Stimulated activated memory B cell treated with anti-CD40 and anti-IgM and Interleukin-4, amounts not matched to agents 10 μg/mL and 1 μg/mL and 100 μg/mL, for 72 hours (primary cell): ENCODE measurements around the gene BUB1B.

Source experiments
- ATAC-seq: fragments of 150-1000 bp; cut with Tn5 transposase; 2 replicates; pipeline ENCODE4 v1.10.0; 2021
- H3K27ac Mint-ChIP-seq: one replicate; pipeline ENCODE4 v1.8.0; 2022; ENCODE audit warnings: mild to moderate bottlenecking, mixed read lengths
- H3K27me3 Mint-ChIP-seq: one replicate; pipeline ENCODE4 v1.8.0; 2022; ENCODE audit warnings: mixed read lengths
- H3K36me3 Mint-ChIP-seq: one replicate; pipeline ENCODE4 v1.8.0; 2022; ENCODE audit warnings: mixed read lengths
- H3K4me1 Mint-ChIP-seq: one replicate; pipeline ENCODE4 v1.8.0; 2022; ENCODE audit warnings: mixed read lengths
- H3K4me3 Mint-ChIP-seq: one replicate; pipeline ENCODE4 v1.8.0; 2022; ENCODE audit warnings: mild to moderate bottlenecking, moderate library complexity, mixed read lengths
- H3K9me3 Mint-ChIP-seq: one replicate; pipeline ENCODE4 v1.8.0; 2022; ENCODE audit warnings: mixed read lengths

The BUB1B gene

GRCh38 chr15:40204100-40204499, 43.2 kb downstream of the BUB1B start:
- H3K4me1 Mint-ChIP-seq = no peaks in the 10 kb centered on the region
- H3K9me3 Mint-ChIP-seq = no peaks in the 10 kb centered on the region
- H3K27me3 Mint-ChIP-seq = no peaks in the 10 kb centered on the region
- H3K4me3 Mint-ChIP-seq = no peak overlapping the region
- no peaks in the 10 kb centered on the region for H3K36me3 Mint-ChIP-seq
- no peak overlapping the region for H3K27ac Mint-ChIP-seq
- ATAC-seq = no peak

- H3K4me1 Mint-ChIP-seq = no peaks in the 10 kb centered on the region
- no peak overlapping the region for H3K4me3 Mint-ChIP-seq
- H3K27me3 Mint-ChIP-seq = no peaks in the 10 kb centered on the region
- H3K9me3 Mint-ChIP-seq = no peaks in the 10 kb centered on the region
- H3K36me3 Mint-ChIP-seq = no peaks in the 10 kb centered on the region
- H3K27ac Mint-ChIP-seq = no peak overlapping the region
- ATAC-seq = peak; percentile 87
Measured at GRCh38 chr15:40217166-40217824, 56.4 kb downstream of the BUB1B start.

DNA sequence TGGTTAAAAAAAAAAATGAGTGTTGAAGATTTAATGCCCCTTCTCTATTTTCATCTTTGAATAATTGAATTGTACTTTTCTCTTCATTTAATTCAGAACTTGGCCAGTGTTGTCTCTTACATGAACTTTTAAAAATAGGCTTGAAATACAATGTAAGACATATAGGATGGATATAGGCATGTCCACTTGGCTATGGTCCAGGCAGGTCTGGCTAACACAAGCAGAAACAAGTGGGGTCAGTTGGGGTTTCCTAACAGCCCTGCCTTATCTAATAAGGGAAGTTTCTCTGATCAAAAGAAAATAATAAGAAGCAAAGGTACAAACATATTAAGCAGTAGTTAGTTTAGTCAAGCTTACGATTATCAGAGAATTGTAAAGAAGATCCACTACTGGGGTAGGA, 58.9 kb downstream of the BUB1B start:
- H3K27ac Mint-ChIP-seq = no peak overlapping the region
- no peak for ATAC-seq
- no peak overlapping the region for H3K4me3 Mint-ChIP-seq
- H3K36me3 Mint-ChIP-seq = no peaks in the 10 kb centered on the region
- H3K4me1 Mint-ChIP-seq = no peaks in the 10 kb centered on the region
- H3K27me3 Mint-ChIP-seq = no peaks in the 10 kb centered on the region
- no peaks in the 10 kb centered on the region for H3K9me3 Mint-ChIP-seq

- ATAC-seq = no peak
Measured at GRCh38 chr15:40222131-40222530, 61.3 kb downstream of the BUB1B start.

GRCh38 chr15:40226736-40227135, 65.9 kb downstream of the BUB1B start:
- ATAC-seq = no peak
- no peak overlapping the region for H3K4me3 Mint-ChIP-seq
- no peaks in the 10 kb centered on the region for H3K36me3 Mint-ChIP-seq
- H3K9me3 Mint-ChIP-seq = no peaks in the 10 kb centered on the region
- H3K27me3 Mint-ChIP-seq = no peaks in the 10 kb centered on the region
- no peaks in the 10 kb centered on the region for H3K4me1 Mint-ChIP-seq
- H3K27ac Mint-ChIP-seq = no peak overlapping the region

More at GRCh38 chr15:40222131-40222530, 61.3 kb downstream of the BUB1B start:
- Mint-ChIP-seq H3K36me3 (no peaks in the 10 kb centered on the region), H3K4me3 (no peak overlapping the region), H3K4me1 (no peaks in the 10 kb centered on the region), H3K9me3 (no peaks in the 10 kb centered on the region), H3K27ac (no peak overlapping the region), H3K27me3 (no peaks in the 10 kb centered on the region)

GRCh38 chr15:40229316-40229715, 68.4 kb downstream of the BUB1B start:
- Mint-ChIP-seq H3K4me1 (no peaks in the 10 kb centered on the region), H3K36me3 (no peaks in the 10 kb centered on the region), H3K27me3 (no peaks in the 10 kb centered on the region), H3K9me3 (no peaks in the 10 kb centered on the region), H3K4me3 (no peak overlapping the region), H3K27ac (no peak overlapping the region)
- ATAC-seq = no peak

GRCh38 chr15:40229956-40230355, 69.1 kb downstream of the BUB1B start:
- H3K4me1 Mint-ChIP-seq = peaks cover 4% of the 10 kb centered on the region
- no peak for ATAC-seq
- no peak overlapping the region for H3K27ac Mint-ChIP-seq
- H3K36me3 Mint-ChIP-seq = no peaks in the 10 kb centered on the region
- H3K27me3 Mint-ChIP-seq = no peaks in the 10 kb centered on the region
- H3K4me3 Mint-ChIP-seq = no peak overlapping the region
- no peaks in the 10 kb centered on the region for H3K9me3 Mint-ChIP-seq

GRCh38 chr15:40232625-40233070, 71.8 kb downstream of the BUB1B start:
- no peaks in the 10 kb centered on the region for H3K36me3 Mint-ChIP-seq
- no peak overlapping the region for H3K4me3 Mint-ChIP-seq
- no peaks in the 10 kb centered on the region for H3K9me3 Mint-ChIP-seq
- ATAC-seq = no peak
- no peak overlapping the region for H3K27ac Mint-ChIP-seq
- no peaks in the 10 kb centered on the region for H3K27me3 Mint-ChIP-seq
- peaks cover 18% of the 10 kb centered on the region for H3K4me1 Mint-ChIP-seq

DNA sequence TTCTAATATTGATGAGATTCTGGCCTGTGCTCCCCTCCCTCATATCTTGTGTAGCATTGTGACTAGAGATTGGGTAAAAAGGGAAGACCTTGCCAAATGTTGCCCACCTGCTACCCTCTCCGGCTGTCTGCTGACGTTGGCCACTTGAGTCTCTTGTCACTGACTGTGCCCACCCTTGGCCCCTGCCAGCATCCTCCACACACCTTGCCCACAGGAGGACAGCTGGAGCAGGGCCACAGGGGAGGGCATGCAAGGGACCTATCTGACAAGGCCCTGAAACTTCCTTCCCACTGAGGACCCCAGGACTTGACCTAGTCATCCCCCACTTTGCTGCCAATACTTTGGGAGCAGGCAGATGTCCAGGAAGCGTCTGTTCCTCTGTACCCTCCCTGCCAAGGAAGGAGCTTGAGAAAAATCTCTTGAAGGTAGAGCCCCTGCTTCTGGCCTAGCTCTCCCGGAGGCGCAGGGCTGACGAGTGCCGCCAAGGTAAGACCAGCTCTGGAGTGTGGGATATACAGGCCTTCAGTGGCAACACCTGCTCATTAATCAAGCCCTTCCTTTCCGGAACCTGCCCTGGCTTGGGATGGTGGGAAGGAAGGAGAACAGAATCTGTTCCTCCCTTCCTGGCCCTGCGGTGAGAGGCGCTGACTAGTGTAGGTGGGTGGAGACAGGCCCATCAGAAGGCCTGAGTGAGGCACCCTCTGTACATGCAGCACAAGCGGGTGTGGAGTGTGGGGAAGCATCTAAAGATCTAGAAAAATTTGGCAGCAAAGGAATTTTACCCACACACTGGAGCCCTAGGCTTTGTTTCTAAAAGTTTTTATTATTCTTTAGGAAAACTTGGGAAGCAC, 73.1 kb downstream of the BUB1B start:
- Mint-ChIP-seq H3K4me3 (no peak overlapping the region), H3K36me3 (no peaks in the 10 kb centered on the region), H3K9me3 (no peaks in the 10 kb centered on the region), H3K27me3 (peaks cover under 1% of the 10 kb centered on the region), H3K4me1 (peaks cover 29% of the 10 kb centered on the region), H3K27ac (peak overlapping the region; percentile 62)
- ATAC-seq = no peak

DNA sequence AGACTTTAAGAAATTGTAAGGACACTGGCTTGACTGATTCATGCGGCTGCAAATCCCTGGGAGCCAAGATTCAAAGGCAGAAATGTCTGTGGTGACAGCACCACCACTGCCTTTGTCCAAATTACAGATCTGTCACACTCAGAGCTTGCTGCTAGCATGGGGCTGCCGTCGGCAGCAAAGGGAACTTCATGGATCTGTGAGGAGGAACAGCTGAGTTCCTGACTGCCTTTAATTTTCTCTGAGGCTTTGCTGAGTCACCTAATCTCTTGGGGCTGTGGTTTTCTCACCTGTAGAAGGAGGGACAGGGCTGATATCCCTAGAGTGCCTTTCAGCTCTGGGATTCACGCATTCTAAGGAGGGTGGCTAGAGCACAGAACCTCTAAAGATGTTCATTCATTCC, 73.9 kb downstream of the BUB1B start:
- Mint-ChIP-seq H3K27ac (peak overlapping the region; percentile 62), H3K36me3 (no peaks in the 10 kb centered on the region), H3K27me3 (peaks cover 8% of the 10 kb centered on the region), H3K4me3 (no peak overlapping the region), H3K4me1 (peaks cover 38% of the 10 kb centered on the region), H3K9me3 (no peaks in the 10 kb centered on the region)
- no peak for ATAC-seq

- Mint-ChIP-seq H3K27me3 (peaks cover 14% of the 10 kb centered on the region), H3K27ac (peak overlapping the region; percentile 62), H3K4me3 (no peak overlapping the region), H3K36me3 (no peaks in the 10 kb centered on the region), H3K9me3 (no peaks in the 10 kb centered on the region), H3K4me1 (peaks cover 39% of the 10 kb centered on the region)
- ATAC-seq = peak; percentile 75
Measured at GRCh38 chr15:40235201-40235885, 74.5 kb downstream of the BUB1B start.

DNA sequence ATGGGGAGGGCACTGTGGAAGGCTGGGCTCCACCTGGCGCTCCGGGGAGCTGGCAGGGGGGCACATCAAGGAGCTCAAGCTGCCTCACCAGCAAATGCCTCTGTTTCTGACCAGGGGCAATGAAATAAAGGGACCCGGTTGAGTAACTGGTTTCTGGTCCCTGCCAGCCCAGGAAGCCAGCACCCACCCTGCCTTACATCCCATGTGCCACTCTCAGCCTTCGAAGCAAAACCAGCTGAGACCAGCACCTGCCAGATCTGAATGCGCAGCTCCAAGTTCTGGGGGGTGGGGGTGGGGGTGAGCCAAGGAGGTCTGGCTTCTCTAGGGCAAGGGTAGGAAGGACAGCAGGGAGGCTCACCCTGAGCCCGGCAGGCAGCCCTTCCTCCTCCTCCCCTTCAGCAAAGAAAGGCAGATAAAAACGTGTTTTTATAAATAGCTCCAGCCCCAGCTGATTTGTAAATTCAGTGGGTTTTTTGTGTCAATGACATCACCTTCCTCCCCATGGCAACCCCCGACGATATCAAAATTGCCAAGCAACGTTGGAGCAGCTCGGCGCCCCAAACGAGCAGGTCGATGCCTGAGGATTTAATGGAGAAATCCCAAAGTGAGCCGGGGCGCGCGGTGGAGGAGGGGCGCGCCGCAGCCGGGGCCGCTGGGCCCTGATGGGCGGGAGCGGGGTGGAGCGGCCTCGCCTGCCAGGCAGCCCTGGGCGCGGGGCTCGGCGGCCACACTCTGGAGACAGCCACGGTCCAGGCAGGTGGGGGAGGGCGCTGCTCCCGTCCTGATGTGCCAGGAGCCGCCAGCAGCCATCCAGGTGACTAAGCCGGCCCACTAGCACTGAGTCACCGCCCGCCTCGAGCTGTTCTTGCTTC, 77.9 kb downstream of the BUB1B start, which contains the start of gene PAK6:
TSS of gene PAK6 (plus strand) at position 532 of the 872 bp plus-strand sequence. CDS start 25,723 bp downstream, outside the sequence.
- no peaks in the 10 kb centered on the region for H3K36me3 Mint-ChIP-seq
- ATAC-seq = peak; percentile 55
- peak within 1 kb of the TSS; percentile 33 for H3K27ac Mint-ChIP-seq
- H3K4me3 Mint-ChIP-seq = peak within 1 kb of the TSS; percentile 57
- peaks cover 14% of the 10 kb centered on the region for H3K27me3 Mint-ChIP-seq
- H3K4me1 Mint-ChIP-seq = peaks cover 39% of the 10 kb centered on the region
- no peaks in the 10 kb centered on the region for H3K9me3 Mint-ChIP-seq

- Mint-ChIP-seq H3K27me3 (peaks cover 14% of the 10 kb centered on the region), H3K4me1 (peaks cover 39% of the 10 kb centered on the region), H3K4me3 (peak overlapping the region; percentile 57), H3K36me3 (no peaks in the 10 kb centered on the region), H3K27ac (no peak overlapping the region), H3K9me3 (no peaks in the 10 kb centered on the region)
- no peak for ATAC-seq
Measured at GRCh38 chr15:40239404-40239692, 78.5 kb downstream of the BUB1B start.

DNA sequence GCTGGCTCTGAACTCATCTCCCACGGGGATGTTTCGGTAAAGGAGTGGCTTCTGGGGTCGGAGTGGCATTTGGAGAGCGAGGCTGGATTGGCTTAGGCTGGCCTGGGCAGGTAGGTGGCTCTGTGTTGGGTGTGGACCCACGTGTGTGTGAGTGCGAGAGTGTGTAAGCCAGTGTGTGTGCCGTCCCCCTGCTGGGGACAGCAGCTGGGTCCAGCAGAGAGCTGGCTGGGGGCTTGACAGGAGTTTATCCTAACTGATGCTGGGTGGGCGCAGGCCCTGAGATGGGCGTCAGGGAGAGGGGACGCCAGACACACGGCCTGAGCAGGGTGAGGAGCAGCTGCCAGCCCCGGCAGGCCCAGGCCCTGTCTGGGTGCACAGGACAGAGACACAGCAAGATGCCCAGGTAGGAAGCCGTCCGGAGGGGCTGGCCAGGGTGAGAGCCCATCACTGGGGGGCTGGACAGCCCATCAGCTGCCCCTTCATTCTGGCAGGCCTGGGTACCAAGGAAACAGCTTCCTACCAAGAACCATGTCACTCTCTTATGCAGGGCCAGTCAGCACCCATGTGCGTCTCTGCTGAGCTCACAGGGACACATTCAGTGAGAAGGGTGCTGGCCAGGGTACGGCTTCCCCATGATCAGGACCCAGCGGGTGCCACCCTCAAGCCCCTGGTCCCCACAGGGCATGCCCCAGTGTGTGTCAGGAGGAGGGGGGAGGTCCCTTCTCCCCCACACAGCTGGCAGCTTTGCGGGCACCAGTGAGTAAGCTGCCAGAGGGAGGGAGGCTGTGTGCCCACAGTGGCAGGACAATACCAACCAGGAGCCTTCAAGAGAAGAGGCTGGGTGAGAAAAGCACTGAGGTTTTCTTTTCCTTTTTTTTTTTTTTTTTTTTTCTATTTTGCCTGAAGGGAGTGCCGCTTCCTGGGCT, 79.1 kb downstream of the BUB1B start:
- H3K27ac Mint-ChIP-seq = no peak overlapping the region
- H3K4me1 Mint-ChIP-seq = peaks cover 35% of the 10 kb centered on the region
- ATAC-seq = no peak
- peaks cover 14% of the 10 kb centered on the region for H3K27me3 Mint-ChIP-seq
- no peak overlapping the region for H3K4me3 Mint-ChIP-seq
- no peaks in the 10 kb centered on the region for H3K36me3 Mint-ChIP-seq
- no peaks in the 10 kb centered on the region for H3K9me3 Mint-ChIP-seq
